CD14-positive monocyte (primary cell): ENCODE data around the gene PTPRO. TPM values are rescaled to one million over a fixed set of nuclear protein-coding genes. Genes with fewer than 3 reads are reported as not detected.

Source experiments
- DNase-seq, 3 donors: peaks; one replicate each; pipeline ENCODE4 v3.0.0-alpha.2; 2011 to 2022
- H2AFZ ChIP-seq: 2 replicates; pipeline ENCODE4 v1.6.0; 2012; ENCODE audit warnings: mild to moderate bottlenecking, low read depth, low read length, inconsistent platforms; ENCODE audit not compliant: insufficient read depth, poor library complexity, severe bottlenecking
- H3K27ac ChIP-seq, 2 donors: 1 replicate in 1 of 2; 2 replicates in 1 of 2; pipeline ENCODE4 v1.5.1; 2012 to 2013; ENCODE audit warnings: low read length in 2 of 2, control low read depth in 1 of 2, inconsistent platforms in 1 of 2, low read depth in 1 of 2, mild to moderate bottlenecking in 1 of 2
- H3K27me3 ChIP-seq, 2 donors: one replicate each; pipeline versions ENCODE4 v1.6.0 to v1.6.1; 2011 to 2013; ENCODE audit warnings: low read length in 2 of 2; ENCODE audit not compliant: control insufficient read depth in 2 of 2, insufficient read depth in 2 of 2
- H3K36me3 ChIP-seq, 2 donors: replicated peaks in 1 of 2; 1 replicate in 1 of 2; 2 replicates in 1 of 2; pipeline versions ENCODE4 v1.5.1 to v1.6.1; 2012 to 2013; ENCODE audit warnings: low read length in 2 of 2, control low read depth in 1 of 2, inconsistent platforms in 1 of 2, mild to moderate bottlenecking in 1 of 2; ENCODE audit not compliant: insufficient read depth in 2 of 2, control insufficient read depth in 1 of 2
- H3K4me1 ChIP-seq, 2 donors: 1 replicate in 1 of 2; 2 replicates in 1 of 2; pipeline versions ENCODE4 v1.5.1 to v1.6.1; 2012 to 2013; ENCODE audit warnings: low read length in 2 of 2, control low read depth in 1 of 2, inconsistent platforms in 1 of 2, mild to moderate bottlenecking in 1 of 2, moderate library complexity in 1 of 2; ENCODE audit not compliant: insufficient read depth in 2 of 2, control insufficient read depth in 1 of 2
- H3K4me2 ChIP-seq: replicated peaks from 2 replicates; pipeline ENCODE3; 2012; ENCODE audit warnings: low read length, moderate library complexity, mild to moderate bottlenecking; ENCODE audit not compliant: poor library complexity, severe bottlenecking; ENCODE audit errors: extremely low read depth
- H3K4me3 ChIP-seq, 3 experiments: fragments of 200-600 bp in 1 of 3; sonication (generic) in 1 of 3; replicated peaks in 1 of 3; 1 replicate in 2 of 3; 2 replicates in 1 of 3; pipeline ENCODE4 v1.5.1; 2011 to 2013; ENCODE audit warnings: low read length in 3 of 3, mild to moderate bottlenecking in 3 of 3, control low read depth in 2 of 3, low read depth in 2 of 3, inconsistent platforms in 1 of 3, moderate library complexity in 1 of 3
- H3K79me2 ChIP-seq: 2 replicates; pipeline ENCODE4 v1.6.0; 2012; ENCODE audit warnings: mild to moderate bottlenecking, control low read depth, inconsistent platforms, low read length, moderate library complexity; ENCODE audit not compliant: insufficient read depth
- H3K9ac ChIP-seq: 2 replicates; pipeline ENCODE4 v1.6.0; 2017; ENCODE audit warnings: low read length, mild to moderate bottlenecking; ENCODE audit not compliant: insufficient read depth, poor library complexity, severe bottlenecking
- H3K9me3 ChIP-seq, 2 donors: replicated peaks in 1 of 2; 1 replicate in 1 of 2; 2 replicates in 1 of 2; pipeline versions ENCODE4 v1.5.1 to v1.6.1; 2012 to 2013; ENCODE audit warnings: low read length in 2 of 2, control low read depth in 1 of 2; ENCODE audit not compliant: control insufficient read depth in 1 of 2, insufficient read depth in 1 of 2
- H4K20me1 ChIP-seq: 2 replicates; pipeline ENCODE4 v1.6.0; 2012; ENCODE audit warnings: mild to moderate bottlenecking, low read length, control low read depth, moderate library complexity; ENCODE audit not compliant: insufficient read depth
- H3K27ac Mint-ChIP-seq, 7 donors: one replicate each; pipeline ENCODE4 v1.8.0; 2020; ENCODE audit warnings: mild to moderate bottlenecking in 7 of 7, mixed read lengths in 7 of 7, moderate library complexity in 6 of 7, inconsistent platforms in 2 of 7
- H3K27me3 Mint-ChIP-seq, 3 donors: one replicate each; pipeline ENCODE4 v1.8.0; 2021 to 2022; ENCODE audit warnings: low read depth in 3 of 3, mild to moderate bottlenecking in 3 of 3, mixed read lengths in 3 of 3, moderate library complexity in 3 of 3, inconsistent platforms in 1 of 3
- H3K36me3 Mint-ChIP-seq, 2 donors: one replicate each; pipeline ENCODE4 v1.8.0; 2020; ENCODE audit warnings: mixed read lengths in 2 of 2, inconsistent platforms in 1 of 2, mild to moderate bottlenecking in 1 of 2
- H3K4me1 Mint-ChIP-seq: one replicate; pipeline ENCODE4 v1.8.0; 2020; ENCODE audit warnings: mild to moderate bottlenecking, mixed read lengths
- H3K4me3 Mint-ChIP-seq, 2 donors: one replicate each; pipeline ENCODE4 v1.8.0; 2020; ENCODE audit warnings: mild to moderate bottlenecking in 2 of 2, mixed read lengths in 2 of 2, moderate library complexity in 1 of 2
- H3K9me3 Mint-ChIP-seq, 7 donors: one replicate each; pipeline ENCODE4 v1.8.0; 2020 to 2022; ENCODE audit warnings: mixed read lengths in 7 of 7, mild to moderate bottlenecking in 6 of 7, moderate library complexity in 6 of 7, inconsistent platforms in 2 of 7
- WGBS: methylation state at CpG from one replicate; pipeline ENCODE4 v1.1.5; 2013; ENCODE audit warnings: missing lambda C conversion rate; ENCODE audit not compliant: insufficient coverage; 5-methylcytosine and 5-hydroxymethylcytosine counted together
- intact Hi-C, 2 donors: fragments of 100-400 bp; cut with micrococcal nuclease; formaldehyde crosslinking; loops; one replicate each; pipeline versions ENCODE4 v1.15.0 to v1.15.1; 2023
- polyA plus RNA-seq, 3 donors: library from polyadenylated mRNA; depleted of rRNA in 1 of 3; unstranded in 2 of 3; stranded (reverse) in 1 of 3; fragments of 300-500 nt in 2 of 3; fragments of >200 nt in 1 of 3; fragmentation: Illumina TruSeq in 2 of 3; gene quantifications; 1 replicate in 2 of 3; 2 replicates in 1 of 3; pipeline ENCODE4 v1.2.3, GENCODE V29; 2012 to 2021
- TF ChIP-seq, protein P1 (sequence below): fragments of 200-600 bp; IDR thresholded peaks from one replicate; pipeline ENCODE4 v1.8.0; 2022; ENCODE audit warnings: antibody characterized with exemption, mild to moderate bottlenecking

The PTPRO gene
- polyA plus RNA-seq, 3 donors = 3.1 to 12.0 (median 4.7) TPM

- Histone ChIP-seq H4K20me1 (no peaks in the 10 kb centered on the region), H3K27ac (no peak overlapping the region), H3K4me1 (no peaks in the 10 kb centered on the region), H3K4me2 (no peak overlapping the region), H3K9ac (no peak overlapping the region), H3K36me3 (no peaks in the 10 kb centered on the region), H2AFZ (no peak overlapping the region), H3K79me2 (no peaks in the 10 kb centered on the region), H3K27me3 (peaks cover 0 to under 1% of the 10 kb centered on the region in 2 donors), H3K4me3 (no peak overlapping the region), H3K9me3 (peaks cover 0 to 7% of the 10 kb centered on the region in 2 donors)
- Mint-ChIP-seq H3K4me1 (no peaks in the 10 kb centered on the region), H3K36me3 (no peaks in the 10 kb centered on the region), H3K27me3 (peaks cover 2 to 7% (median 5%) of the 10 kb centered on the region in 3 donors), H3K9me3 (peaks cover 2 to 17% (median 8%) of the 10 kb centered on the region in 7 donors), H3K27ac (no peak overlapping the region), H3K4me3 (no peak overlapping the region)
- WGBS = 100% methylated on average over 1 of the region's 2 CpGs
- no peak for DNase-seq
- TF ChIP-seq, protein P1, sequence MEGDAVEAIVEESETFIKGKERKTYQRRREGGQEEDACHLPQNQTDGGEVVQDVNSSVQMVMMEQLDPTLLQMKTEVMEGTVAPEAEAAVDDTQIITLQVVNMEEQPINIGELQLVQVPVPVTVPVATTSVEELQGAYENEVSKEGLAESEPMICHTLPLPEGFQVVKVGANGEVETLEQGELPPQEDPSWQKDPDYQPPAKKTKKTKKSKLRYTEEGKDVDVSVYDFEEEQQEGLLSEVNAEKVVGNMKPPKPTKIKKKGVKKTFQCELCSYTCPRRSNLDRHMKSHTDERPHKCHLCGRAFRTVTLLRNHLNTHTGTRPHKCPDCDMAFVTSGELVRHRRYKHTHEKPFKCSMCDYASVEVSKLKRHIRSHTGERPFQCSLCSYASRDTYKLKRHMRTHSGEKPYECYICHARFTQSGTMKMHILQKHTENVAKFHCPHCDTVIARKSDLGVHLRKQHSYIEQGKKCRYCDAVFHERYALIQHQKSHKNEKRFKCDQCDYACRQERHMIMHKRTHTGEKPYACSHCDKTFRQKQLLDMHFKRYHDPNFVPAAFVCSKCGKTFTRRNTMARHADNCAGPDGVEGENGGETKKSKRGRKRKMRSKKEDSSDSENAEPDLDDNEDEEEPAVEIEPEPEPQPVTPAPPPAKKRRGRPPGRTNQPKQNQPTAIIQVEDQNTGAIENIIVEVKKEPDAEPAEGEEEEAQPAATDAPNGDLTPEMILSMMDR = no peak
- intact Hi-C loops = no loop called here
These were observed 22.4 kb upstream of the PTPRO start for GRCh38 chr12:15299947-15300346.

GRCh38 chr12:15304296-15304695 lies 18.0 kb upstream of the PTPRO start:
- intact Hi-C loops = no loop called here
- no peak overlapping the region for H3K4me3 Mint-ChIP-seq
- no peak overlapping the region for H3K27ac Mint-ChIP-seq
- H3K36me3 Mint-ChIP-seq = no peaks in the 10 kb centered on the region
- DNase-seq = no peak
- Histone ChIP-seq H3K36me3 (no peaks in the 10 kb centered on the region), H3K4me2 (no peak overlapping the region), H3K4me3 (no peak overlapping the region), H3K27me3 (no peaks in the 10 kb centered on the region), H3K9ac (no peak overlapping the region), H2AFZ (no peak overlapping the region), H3K79me2 (no peaks in the 10 kb centered on the region), H3K27ac (no peak overlapping the region), H3K9me3 (peaks cover 0 to 7% of the 10 kb centered on the region in 2 donors), H3K4me1 (no peaks in the 10 kb centered on the region), H4K20me1 (no peaks in the 10 kb centered on the region)
- whole genome bisulfite sequencing = no CpG with 5 or more reads among the region's 2 CpGs
- H3K27me3 Mint-ChIP-seq = peaks cover 1 to 5% (median 3%) of the 10 kb centered on the region in 3 donors
- no peaks in the 10 kb centered on the region for H3K4me1 Mint-ChIP-seq
- TF ChIP-seq, protein P1 = no peak
- H3K9me3 Mint-ChIP-seq = peaks cover 0 to 11% (median 5%) of the 10 kb centered on the region in 7 donors
